Body of pancreas (tissue), 4 donors: ENCODE measurements around the gene CNTNAP2. TPM values are rescaled to one million over a fixed set of nuclear protein-coding genes. Genes with fewer than 3 reads are reported as not detected.

Source experiments
- ATAC-seq: fragments of 150-250 bp; one replicate; pipeline ENCODE4 v1.9.1; 2016
- DNase-seq, 4 donors: peaks; one replicate each; pipeline ENCODE4 v3.0.0-alpha.2; 2019
- H3K27ac ChIP-seq, 4 donors: fragments of 200-600 bp; sonication (generic); 1 replicate in 3 of 4; 2 replicates in 1 of 4; pipeline versions ENCODE4 v1.5.1 to v1.6.1; 2016 to 2019; ENCODE audit warnings: mild to moderate bottlenecking in 1 of 4, mixed read lengths in 1 of 4, moderate library complexity in 1 of 4
- H3K27me3 ChIP-seq, 2 donors: fragments of 200-600 bp; sonication (generic); one replicate each; pipeline ENCODE4 v1.6.0; 2016; ENCODE audit warnings: mild to moderate bottlenecking in 1 of 2
- H3K36me3 ChIP-seq, 2 donors: fragments of 200-600 bp; sonication (generic); replicated peaks in 1 of 2; 2 replicates each; pipeline ENCODE4 v1.5.1; 2016; ENCODE audit warnings: low read depth in 2 of 2; ENCODE audit not compliant: insufficient read depth in 1 of 2
- H3K4me1 ChIP-seq: fragments of 200-600 bp; sonication (generic); one replicate; pipeline ENCODE4 v1.6.0; 2016
- H3K4me3 ChIP-seq, 2 donors: fragments of 200-600 bp; sonication (generic); 1 replicate in 1 of 2; 2 replicates in 1 of 2; pipeline ENCODE4 v1.5.1; 2016 to 2019
- H3K9me3 ChIP-seq, 3 donors: fragments of 200-600 bp; sonication (generic); 1 replicate in 2 of 3; 2 replicates in 1 of 3; pipeline ENCODE4 v1.5.1; 2016
- POLR2A ChIP-seq, 3 donors: fragments of 450-650 bp; IDR thresholded peaks; one replicate each; pipeline ENCODE4 v1.6.1; 2016; ENCODE audit warnings: antibody characterized with exemption in 3 of 3, mild to moderate bottlenecking in 2 of 3
- WGBS, 2 donors: methylation state at CpG; one replicate each; pipeline ENCODE4 v1.1.5; 2017; 5-methylcytosine and 5-hydroxymethylcytosine counted together
- intact Hi-C: fragments of 100-400 bp; cut with DNase I; formaldehyde crosslinking; loops from one replicate; pipeline ENCODE4 v1.15.1; 2023
- total RNA-seq, 2 donors: library from RNA; depleted of rRNA; stranded (reverse); fragments of >200 nt; gene quantifications; one replicate each; pipeline ENCODE4 v1.1.0, GENCODE V29; 2016
- TF ChIP-seq, protein P1 (sequence below), 7 experiments: fragments of 450-650 bp in 4 of 7; fragments of 200-600 bp in 3 of 7; sonication (generic) in 3 of 7; IDR thresholded peaks; one replicate each; pipeline ENCODE4 v1.5.1; 2016 to 2019; ENCODE audit warnings: antibody characterized with exemption in 7 of 7

Gene CNTNAP2
- total RNA-seq, 2 donors from 2014 or later, result 1.0 TPM; not detected in 1

DNA sequence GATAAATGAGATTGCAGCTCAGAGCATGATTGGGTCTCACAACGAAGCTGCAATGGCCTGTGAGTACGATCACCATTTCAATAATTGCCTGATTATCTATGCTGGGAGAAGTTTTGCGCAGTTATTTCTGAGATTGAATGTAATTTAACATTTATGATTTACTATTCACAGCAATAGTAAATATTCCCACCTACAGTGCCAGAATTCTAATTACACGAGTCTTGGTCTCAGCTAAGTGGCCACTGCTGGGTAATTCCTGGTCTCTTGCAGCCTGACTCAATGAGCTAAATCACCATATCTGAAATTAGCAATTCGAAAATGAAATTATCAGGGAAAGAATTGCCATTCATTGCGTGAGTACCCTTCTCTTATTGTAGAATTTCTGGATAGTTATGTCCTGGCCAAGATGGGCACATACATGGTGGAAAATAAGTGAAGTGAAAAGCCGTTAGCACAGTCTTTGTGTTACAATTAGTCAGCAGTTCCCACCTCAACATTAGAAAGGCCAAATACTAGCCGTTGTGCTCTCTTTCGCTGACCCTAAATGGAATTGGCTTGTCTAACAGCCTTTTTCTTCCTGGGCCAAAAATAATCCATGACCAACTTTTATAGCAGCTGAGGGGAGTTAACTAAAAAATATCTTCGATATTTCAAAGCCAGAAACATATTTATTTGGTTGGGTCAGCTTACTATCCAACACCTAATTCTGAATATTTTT, 1793.0 kb downstream of the CNTNAP2 start:
- intact Hi-C loops, result no loop called here
- Histone ChIP-seq H3K4me3 (no peak overlapping the region), H3K27ac (no peak overlapping the region), H3K27me3 (no peaks in the 10 kb centered on the region), H3K36me3 (no peaks in the 10 kb centered on the region), H3K4me1 (no peaks in the 10 kb centered on the region), H3K9me3 (no peaks in the 10 kb centered on the region)
- 70 to 73% methylated on average over 10 of the region's 10 CpGs for WGBS, 2 donors
- DNase-seq (no peak), ATAC-seq (no peak)
- TF ChIP-seq, protein P1, sequence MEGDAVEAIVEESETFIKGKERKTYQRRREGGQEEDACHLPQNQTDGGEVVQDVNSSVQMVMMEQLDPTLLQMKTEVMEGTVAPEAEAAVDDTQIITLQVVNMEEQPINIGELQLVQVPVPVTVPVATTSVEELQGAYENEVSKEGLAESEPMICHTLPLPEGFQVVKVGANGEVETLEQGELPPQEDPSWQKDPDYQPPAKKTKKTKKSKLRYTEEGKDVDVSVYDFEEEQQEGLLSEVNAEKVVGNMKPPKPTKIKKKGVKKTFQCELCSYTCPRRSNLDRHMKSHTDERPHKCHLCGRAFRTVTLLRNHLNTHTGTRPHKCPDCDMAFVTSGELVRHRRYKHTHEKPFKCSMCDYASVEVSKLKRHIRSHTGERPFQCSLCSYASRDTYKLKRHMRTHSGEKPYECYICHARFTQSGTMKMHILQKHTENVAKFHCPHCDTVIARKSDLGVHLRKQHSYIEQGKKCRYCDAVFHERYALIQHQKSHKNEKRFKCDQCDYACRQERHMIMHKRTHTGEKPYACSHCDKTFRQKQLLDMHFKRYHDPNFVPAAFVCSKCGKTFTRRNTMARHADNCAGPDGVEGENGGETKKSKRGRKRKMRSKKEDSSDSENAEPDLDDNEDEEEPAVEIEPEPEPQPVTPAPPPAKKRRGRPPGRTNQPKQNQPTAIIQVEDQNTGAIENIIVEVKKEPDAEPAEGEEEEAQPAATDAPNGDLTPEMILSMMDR (IDR thresholded peaks at IDR 0.05), result no peak
- no peak for TF ChIP-seq POLR2A (IDR thresholded peaks at IDR 0.05)

DNA sequence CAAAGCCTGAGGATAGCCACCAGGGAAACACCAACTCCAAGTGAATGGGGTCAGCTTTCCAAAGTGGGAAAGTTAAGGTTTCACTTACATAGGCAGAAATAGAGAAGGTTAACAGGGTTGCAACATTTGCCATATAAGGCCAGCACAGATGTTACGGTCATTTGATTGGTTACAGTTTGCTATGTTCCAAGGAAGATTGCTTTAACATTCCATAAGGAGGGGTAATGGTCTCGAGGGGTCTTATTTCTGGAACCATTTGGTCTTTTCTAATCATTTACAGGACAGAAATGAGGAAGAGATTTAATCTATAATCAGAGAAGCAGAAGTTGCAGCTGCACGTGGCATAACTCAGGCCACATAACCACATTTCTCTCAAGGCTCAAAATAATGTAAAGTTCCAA, 1794.6 kb downstream of the CNTNAP2 start:
- H3K4me3 ChIP-seq, result no peak overlapping the region
- no peaks in the 10 kb centered on the region for H3K27me3 ChIP-seq
- no peaks in the 10 kb centered on the region for H3K36me3 ChIP-seq
- H3K4me1 ChIP-seq, result no peaks in the 10 kb centered on the region
- DNase-seq, result no peak
- WGBS, 2 donors, result 9 to 28% methylated on average over 3 of the region's 3 CpGs
- H3K9me3 ChIP-seq, result no peaks in the 10 kb centered on the region
- no peak for ATAC-seq
- no peak overlapping the region for H3K27ac ChIP-seq
- intact Hi-C loops, result no loop called here
- TF ChIP-seq POLR2A (IDR thresholded peaks at IDR 0.05), result no peak
- TF ChIP-seq, protein P1 (IDR thresholded peaks at IDR 0.05), result no peak

DNA sequence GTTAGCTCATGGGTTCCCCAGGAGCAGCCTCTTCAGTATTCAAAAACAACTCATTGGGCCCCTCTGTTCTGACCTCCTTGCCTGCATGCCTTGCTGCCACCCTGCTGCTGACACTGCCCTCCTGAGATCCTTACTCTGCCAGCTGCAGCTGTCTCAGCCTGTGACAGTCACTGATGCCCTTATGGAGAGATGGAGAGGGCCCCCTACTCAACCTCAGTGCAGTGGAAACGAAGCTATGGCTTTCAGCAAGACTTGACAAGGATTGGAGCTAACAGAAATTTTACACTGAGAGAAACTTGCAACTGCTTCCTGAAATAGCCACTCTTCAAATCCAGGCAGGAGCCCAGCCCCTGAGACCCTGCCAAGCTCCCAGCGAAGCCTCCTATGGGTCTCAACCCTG, 1795.7 kb downstream of the CNTNAP2 start:
- H3K4me3 ChIP-seq, result no peak overlapping the region
- H3K27ac ChIP-seq, result no peak overlapping the region
- intact Hi-C loops, result no loop called here
- 73 to 80% methylated on average over 1 to 2 of the region's 2 CpGs for WGBS, 2 donors
- no peaks in the 10 kb centered on the region for H3K4me1 ChIP-seq
- H3K36me3 ChIP-seq, result no peaks in the 10 kb centered on the region
- no peak for ATAC-seq
- DNase-seq, result no peak
- no peak for TF ChIP-seq POLR2A (IDR thresholded peaks at IDR 0.05)
- TF ChIP-seq, protein P1 (IDR thresholded peaks at IDR 0.05), result no peak
- H3K9me3 ChIP-seq, result no peaks in the 10 kb centered on the region
- H3K27me3 ChIP-seq, result no peaks in the 10 kb centered on the region

DNA sequence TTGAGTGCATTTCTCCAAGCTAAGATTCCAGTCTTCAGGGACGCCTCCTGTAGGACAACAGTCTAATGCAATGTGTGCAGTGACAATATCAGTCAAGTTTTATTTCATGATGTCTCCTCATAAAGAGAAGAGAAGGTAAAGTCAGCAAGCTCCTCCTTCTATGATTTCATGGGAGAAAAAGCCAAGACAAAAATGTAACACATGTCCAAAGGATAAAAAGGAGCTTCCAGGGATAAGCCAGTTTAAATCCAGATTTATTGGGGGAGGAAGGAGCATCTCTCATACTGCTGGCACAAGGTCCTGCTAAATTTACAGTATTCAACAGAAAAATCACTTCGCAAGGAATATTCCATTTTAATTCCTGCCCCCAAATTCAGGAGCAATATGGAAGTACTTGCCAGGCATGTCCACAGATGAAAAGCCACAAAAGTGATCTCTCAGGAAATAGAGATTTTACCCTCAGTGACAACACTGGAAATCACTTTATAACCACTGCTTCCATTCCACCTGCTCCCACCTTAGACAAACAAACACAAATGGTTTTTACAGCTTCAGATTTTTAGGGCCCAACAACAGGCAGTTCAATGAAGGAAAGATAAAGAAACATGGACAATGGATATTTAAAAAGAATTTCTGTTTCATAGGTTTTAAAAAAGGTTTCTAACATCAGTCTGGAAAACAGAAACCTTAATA, 1796.5 kb downstream of the CNTNAP2 start:
- 43 to 73% methylated on average over 2 of the region's 2 CpGs for WGBS, 2 donors
- ATAC-seq, result no peak
- Histone ChIP-seq H3K4me1 (no peaks in the 10 kb centered on the region), H3K27me3 (no peaks in the 10 kb centered on the region), H3K36me3 (no peaks in the 10 kb centered on the region), H3K4me3 (no peak overlapping the region), H3K9me3 (no peaks in the 10 kb centered on the region), H3K27ac (no peak overlapping the region)
- intact Hi-C loops, result no loop called here
- TF ChIP-seq POLR2A (IDR thresholded peaks at IDR 0.05), result no peak
- TF ChIP-seq, protein P1 (IDR thresholded peaks at IDR 0.05), result no peak
- DNase-seq, result no peak
